Endothelial cell of umbilical vein (primary cell): ENCODE measurements around the gene IGF2BP2. TPM values are rescaled to one million over a fixed set of nuclear protein-coding genes. Genes with fewer than 3 reads are reported as not detected.

ENCODE experiments used
- BruUV-seq: library from RNA; stranded (reverse); fragments of 400-500 nt; replicated peaks from 2 replicates; lab custom pipeline; 2021; lab: Mats Ljungman, UMichigan
- CTCF ChIA-PET: fragments of 300-600, 350-600 bp; sonication (Branson Sonifier 250); formaldehyde crosslinking; loops from one replicate; lab custom pipeline; 2021; ENCODE audit warnings: antibody characterized with exemption, inconsistent platforms; lab: Charles Lee
- POLR2A ChIA-PET: fragments of 300-600, 350-600 bp; sonication (Branson Sonifier 250); formaldehyde crosslinking; loops from one replicate; lab custom pipeline; 2021; ENCODE audit warnings: antibody characterized with exemption, inconsistent platforms; lab: Charles Lee
- DNase-seq: peaks from one replicate; pipeline ENCODE4 v3.0.0-alpha.2; 2011; ENCODE audit warnings: low read depth, low spot score
- FAIRE-seq: peaks from 2 replicates; lab custom pipeline; 2011; peaks lifted over from hg19 to GRCh38; lab: Jason Lieb, UNC
- H2AFZ ChIP-seq: 2 replicates; pipeline ENCODE4 v1.6.0; 2012; ENCODE audit warnings: low read depth, low read length, control low read depth, inconsistent platforms
- H3K27ac ChIP-seq: 2 replicates; pipeline ENCODE4 v1.5.1; 2011; ENCODE audit warnings: low read depth, mild to moderate bottlenecking, control low read depth, low read length, moderate library complexity; ENCODE audit not compliant: insufficient read depth
- H3K27me3 ChIP-seq, 2 experiments: 2 replicates each; pipeline versions ENCODE4 v1.6.0 to v1.6.1; 2011; ENCODE audit warnings: low read length in 2 of 2, mixed read lengths in 1 of 2; ENCODE audit not compliant: control insufficient read depth in 2 of 2, insufficient read depth in 2 of 2
- H3K36me3 ChIP-seq, 2 experiments: 2 replicates in 1 of 2; 3 replicates in 1 of 2; pipeline ENCODE4 v1.5.1; 2011; ENCODE audit warnings: low read length in 2 of 2, mild to moderate bottlenecking in 1 of 2, moderate library complexity in 1 of 2; ENCODE audit not compliant: control insufficient read depth in 2 of 2, insufficient read depth in 2 of 2; ENCODE audit errors: extremely low read depth in 1 of 2
- H3K4me1 ChIP-seq: 3 replicates; pipeline ENCODE4 v1.5.1; 2011; ENCODE audit warnings: mild to moderate bottlenecking, low read length; ENCODE audit not compliant: control insufficient read depth, insufficient read depth; ENCODE audit errors: extremely low read depth
- H3K4me2 ChIP-seq: 2 replicates; pipeline ENCODE4 v1.6.1; 2011; ENCODE audit warnings: low read length, control low read depth, mixed read lengths; ENCODE audit not compliant: insufficient read depth
- H3K4me3 ChIP-seq, 3 experiments: fragments of 200-600 bp in 1 of 3; sonication (generic), shearing (Covaris generic) in 1 of 3; replicated peaks in 1 of 3; 2 replicates each; pipeline ENCODE4 v1.5.1; 2011 to 2016; ENCODE audit warnings: control low read depth in 3 of 3, low read length in 3 of 3, mild to moderate bottlenecking in 2 of 3, inconsistent platforms in 1 of 3, low read depth in 1 of 3, moderate library complexity in 1 of 3; ENCODE audit not compliant: insufficient read depth in 1 of 3
- H3K79me2 ChIP-seq: 2 replicates; pipeline ENCODE4 v1.6.0; 2012; ENCODE audit warnings: low read length, inconsistent platforms; ENCODE audit not compliant: control insufficient read depth, insufficient read depth
- H3K9ac ChIP-seq: replicated peaks from 2 replicates; pipeline ENCODE3; 2011; ENCODE audit warnings: low read length, control low read depth; ENCODE audit not compliant: insufficient read depth; ENCODE audit errors: extremely low read depth
- H3K9me1 ChIP-seq: replicated peaks from 3 replicates; pipeline ENCODE4 v1.6.0; 2011; ENCODE audit warnings: mild to moderate bottlenecking, low read length; ENCODE audit not compliant: control insufficient read depth, insufficient read depth; ENCODE audit errors: extremely low read depth
- H3K9me3 ChIP-seq: replicated peaks from 2 replicates; pipeline ENCODE4 v1.5.1; 2012; ENCODE audit warnings: low read length, inconsistent platforms; ENCODE audit not compliant: control insufficient read depth, insufficient read depth
- H4K20me1 ChIP-seq: replicated peaks from 2 replicates; pipeline ENCODE3; 2011; ENCODE audit warnings: mild to moderate bottlenecking, low read length; ENCODE audit not compliant: control insufficient read depth, insufficient read depth; ENCODE audit errors: extremely low read depth
- FOS ChIP-seq: IDR thresholded peaks from 2 replicates; pipeline ENCODE4 v1.6.1; 2011; ENCODE audit warnings: mild to moderate bottlenecking, low read length, moderate library complexity, borderline replicate concordance; ENCODE audit not compliant: insufficient read depth
- JUN ChIP-seq: IDR thresholded peaks from 2 replicates; pipeline ENCODE4 v1.6.1; 2011; ENCODE audit warnings: borderline replicate concordance, low read depth; ENCODE audit not compliant: insufficient read length, insufficient read depth
- MYC ChIP-seq: IDR thresholded peaks from one replicate; pipeline ENCODE4 v1.6.1; 2011; ENCODE audit warnings: mild to moderate bottlenecking, low read depth, low read length
- dilution Hi-C: fragments of 300-500 bp; cut with MboI; formaldehyde crosslinking; loops from one replicate; pipeline ENCODE4 v1.15.0; 2019; ENCODE audit warnings: low sequenced_read_pairs; ENCODE audit not compliant: extremely low pct_ligation_motif_present
- intact Hi-C: fragments of 100-400 bp; cut with micrococcal nuclease; formaldehyde crosslinking; loops from one replicate; pipeline ENCODE4 v1.10.0; 2022
- polyA plus RNA-seq, 4 experiments: library from polyadenylated mRNA; depleted of rRNA in 3 of 4; stranded (reverse) in 3 of 4; unstranded in 1 of 4; fragments of >200 nt; gene quantifications; 2 replicates each; pipeline versions ENCODE4 v1.2.1 to v1.2.3, GENCODE V29; 2011 to 2012; ENCODE audit warnings: missing spikeins in 1 of 4
- total RNA-seq: library from RNA; stranded (reverse); gene quantifications from 2 replicates; pipeline ENCODE4 v1.2.3, GENCODE V29; 2021
- TF ChIP-seq, protein P1 (sequence below), 2 donors: IDR thresholded peaks; 1 replicate in 1 of 2; 2 replicates in 1 of 2; pipeline ENCODE4 v1.5.1; 2011; ENCODE audit warnings: low read length in 2 of 2, mild to moderate bottlenecking in 2 of 2, moderate library complexity in 2 of 2, control low read depth in 1 of 2, inconsistent platforms in 1 of 2, low read depth in 1 of 2; ENCODE audit not compliant: insufficient read depth in 1 of 2; ENCODE audit errors: extremely low read depth in 1 of 2
- TF ChIP-seq, protein P2 (sequence below): IDR thresholded peaks from 2 replicates; pipeline ENCODE4 v1.6.1; 2011; ENCODE audit not compliant: insufficient read depth, insufficient read length

Gene IGF2BP2
- total and polyA plus RNA-seq, 2 donors (not counting 3 experiments of a cell fraction or from before 2014, with no cell fraction given), result 10.7 to 130 TPM

DNA sequence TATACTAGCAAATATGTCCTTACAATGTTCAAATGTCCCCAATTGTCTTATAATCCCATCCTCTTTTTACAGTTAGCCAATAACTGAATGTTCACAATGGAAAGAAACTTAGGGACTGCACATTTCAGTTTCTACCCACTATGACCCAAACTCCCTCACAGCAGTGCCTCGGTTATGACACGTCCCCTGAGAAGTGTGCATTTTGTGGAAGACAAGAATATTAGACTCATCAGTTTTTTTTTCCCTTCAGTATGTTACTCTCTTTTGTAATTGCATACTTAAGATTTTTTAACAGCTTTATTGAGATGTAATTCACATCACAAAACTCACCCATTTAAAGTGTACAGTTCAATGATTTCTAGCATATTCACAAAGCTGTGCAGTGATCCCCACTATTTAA is 64.8 kb downstream of the IGF2BP2 start:
- H3K79me2 ChIP-seq, result peaks cover 93% of the 10 kb centered on the region
- H2AFZ ChIP-seq, result no peak overlapping the region
- peaks cover 0 to 3% of the 10 kb centered on the region in 2 experiments for H3K36me3 ChIP-seq
- TF ChIP-seq, protein P1, sequence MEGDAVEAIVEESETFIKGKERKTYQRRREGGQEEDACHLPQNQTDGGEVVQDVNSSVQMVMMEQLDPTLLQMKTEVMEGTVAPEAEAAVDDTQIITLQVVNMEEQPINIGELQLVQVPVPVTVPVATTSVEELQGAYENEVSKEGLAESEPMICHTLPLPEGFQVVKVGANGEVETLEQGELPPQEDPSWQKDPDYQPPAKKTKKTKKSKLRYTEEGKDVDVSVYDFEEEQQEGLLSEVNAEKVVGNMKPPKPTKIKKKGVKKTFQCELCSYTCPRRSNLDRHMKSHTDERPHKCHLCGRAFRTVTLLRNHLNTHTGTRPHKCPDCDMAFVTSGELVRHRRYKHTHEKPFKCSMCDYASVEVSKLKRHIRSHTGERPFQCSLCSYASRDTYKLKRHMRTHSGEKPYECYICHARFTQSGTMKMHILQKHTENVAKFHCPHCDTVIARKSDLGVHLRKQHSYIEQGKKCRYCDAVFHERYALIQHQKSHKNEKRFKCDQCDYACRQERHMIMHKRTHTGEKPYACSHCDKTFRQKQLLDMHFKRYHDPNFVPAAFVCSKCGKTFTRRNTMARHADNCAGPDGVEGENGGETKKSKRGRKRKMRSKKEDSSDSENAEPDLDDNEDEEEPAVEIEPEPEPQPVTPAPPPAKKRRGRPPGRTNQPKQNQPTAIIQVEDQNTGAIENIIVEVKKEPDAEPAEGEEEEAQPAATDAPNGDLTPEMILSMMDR (IDR thresholded peaks at IDR 0.05; ENCODE audit: extremely low read depth in 1 of 2, insufficient read depth in 1 of 2, low read depth in 1 of 2, low read length in 2 of 2), result no peak
- TF ChIP-seq JUN, result no peak
- no peak for TF ChIP-seq FOS
- no peak for TF ChIP-seq MYC
- TF ChIP-seq, protein P2, sequence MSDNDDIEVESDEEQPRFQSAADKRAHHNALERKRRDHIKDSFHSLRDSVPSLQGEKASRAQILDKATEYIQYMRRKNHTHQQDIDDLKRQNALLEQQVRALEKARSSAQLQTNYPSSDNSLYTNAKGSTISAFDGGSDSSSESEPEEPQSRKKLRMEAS, result no peak
- no peaks in the 10 kb centered on the region for H4K20me1 ChIP-seq
- no peak overlapping the region for H3K4me3 ChIP-seq
- H3K4me1 ChIP-seq, result peaks cover 69% of the 10 kb centered on the region
- no peak overlapping the region for H3K27ac ChIP-seq
- H3K9me1 ChIP-seq, result no peaks in the 10 kb centered on the region
- POLR2A ChIA-PET, result no interaction called here
- BruUV-seq, result no TSS peak
- intact Hi-C loops, result no loop called here
- H3K4me2 ChIP-seq, result no peak overlapping the region
- dilution Hi-C loops, result no loop called here
- DNase-seq (no peak), FAIRE-seq (no peak)
- CTCF ChIA-PET, result interaction anchor here (0.9 to 13.5 kb wide), 5 partner anchors 9 to 101 kb away, joined by 3 to 347 read pairs (median 15); no protein-coding TSS in a partner anchor
- H3K9me3 ChIP-seq, result no peaks in the 10 kb centered on the region
- no peaks in the 10 kb centered on the region for H3K27me3 ChIP-seq
- H3K9ac ChIP-seq, result peak overlapping the region; percentile 18
